Measurements from ENCODE around the gene SHROOM2.

Gene SHROOM2

DNA sequence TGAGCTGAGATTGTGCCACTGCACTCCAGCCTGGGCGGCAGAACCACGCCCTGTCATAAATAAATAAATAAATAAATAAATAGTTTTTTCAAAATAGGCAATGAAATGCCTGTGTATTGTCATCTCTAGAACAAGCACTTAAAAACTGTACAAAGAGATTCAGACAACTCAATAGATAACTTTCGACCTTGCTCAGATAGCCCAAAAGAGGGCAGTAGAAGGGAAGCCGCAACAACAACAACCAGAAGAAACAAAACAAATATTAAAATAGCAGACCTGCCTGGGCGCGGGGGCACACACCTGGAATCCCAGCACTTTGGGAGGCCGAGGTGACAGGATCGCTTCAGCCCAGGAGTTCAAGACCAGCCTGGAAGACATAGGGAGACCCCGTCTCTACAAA, 171.5 kb downstream of the SHROOM2 start:
- no peak for DNase-seq

DNA sequence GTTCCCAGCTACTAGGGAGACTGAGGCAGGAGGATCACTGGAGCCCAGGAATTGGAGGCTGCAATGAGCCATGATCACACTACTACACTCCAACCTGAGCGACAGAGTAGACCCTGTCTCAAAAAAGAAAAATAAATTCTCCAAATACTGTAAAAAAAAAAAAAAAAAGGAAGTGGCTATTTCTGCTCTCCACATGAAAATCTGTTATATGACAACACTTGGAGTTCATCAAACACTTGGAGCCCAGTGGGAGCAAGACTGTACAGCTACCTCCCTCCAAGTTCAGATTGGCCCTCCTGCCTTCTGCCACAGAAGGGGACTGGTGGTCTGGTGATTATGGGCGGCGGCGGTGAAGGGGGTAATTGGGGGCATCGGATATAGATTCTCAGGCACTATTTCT, 172.0 kb downstream of the SHROOM2 start:
- no peak for DNase-seq

DNA sequence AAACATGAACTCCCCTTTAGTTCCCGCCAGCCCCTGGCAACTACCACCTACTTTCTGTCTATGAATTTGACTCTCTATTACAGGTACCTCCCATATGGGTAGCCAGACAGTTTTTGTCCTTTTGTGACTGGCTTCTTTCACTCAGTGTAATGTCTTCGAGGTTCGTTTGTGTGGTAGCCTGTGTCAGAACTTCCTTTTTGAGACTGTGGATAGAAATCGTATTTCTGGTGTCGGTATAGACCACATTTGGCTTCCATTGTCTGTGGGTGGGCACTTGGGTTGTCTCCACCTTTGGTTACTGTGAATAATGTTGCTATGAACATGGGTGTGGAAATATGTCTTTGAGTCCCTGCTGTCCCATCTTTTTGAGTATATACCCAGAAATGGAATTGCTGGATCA, 175.5 kb downstream of the SHROOM2 start:
- no peak for DNase-seq

DNA sequence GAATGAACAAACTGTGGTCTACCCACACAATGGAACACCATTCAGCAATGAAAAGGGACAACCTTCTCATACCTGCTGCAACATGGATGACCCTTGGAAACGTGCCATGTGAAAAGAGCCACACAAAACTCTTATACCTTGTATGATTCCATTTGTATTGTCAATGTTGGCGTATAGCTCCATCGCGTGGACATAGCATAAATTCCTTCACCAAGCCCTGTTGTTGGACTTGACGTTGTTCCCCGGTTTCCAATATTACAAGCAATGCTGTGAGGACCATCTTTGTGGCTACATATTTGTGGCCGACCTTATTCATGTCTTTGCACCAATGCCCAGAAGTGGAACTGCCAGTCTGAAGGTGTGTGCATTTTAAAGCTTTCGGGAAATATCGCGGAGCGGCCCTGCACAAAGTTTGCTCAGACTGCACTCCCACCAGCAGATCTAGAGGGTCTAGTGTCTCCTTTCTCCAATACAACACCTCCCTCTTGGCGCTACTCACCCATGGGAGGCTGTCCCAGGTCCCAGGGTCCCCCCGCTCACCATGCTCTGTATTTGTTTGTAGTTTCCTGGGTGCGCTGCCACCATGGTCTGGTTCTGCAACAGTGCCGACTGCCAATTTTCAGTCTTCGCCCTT, 180.7 kb downstream of the SHROOM2 start, which contains the start of gene CLDN34:
Gene CLDN34 (plus strand): TSS at position 584 of the 634 bp plus-strand sequence. CDS start 0 bp downstream, at position 584.
- DNase-seq, result no peak

DNA sequence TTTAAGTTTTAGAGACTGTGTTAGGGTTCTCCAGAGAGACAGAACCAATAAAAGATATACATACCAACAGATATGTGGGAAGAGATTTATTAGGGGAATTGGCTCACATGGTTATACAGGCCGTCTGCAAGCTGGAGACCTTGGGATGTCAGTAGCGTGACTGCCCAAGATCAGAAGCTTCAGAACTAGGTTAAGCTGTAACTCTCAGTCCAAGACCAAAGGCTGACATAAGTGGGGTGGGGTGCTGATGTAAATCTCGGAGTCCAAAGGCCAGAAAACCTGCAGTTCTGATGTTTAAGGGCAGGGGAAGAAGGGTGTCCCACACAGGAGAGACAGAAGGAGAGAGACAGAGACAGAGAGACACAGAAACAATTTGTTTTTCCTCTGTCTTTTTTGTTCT, 191.4 kb downstream of the SHROOM2 start:
- DNase-seq, result no peak

DNA sequence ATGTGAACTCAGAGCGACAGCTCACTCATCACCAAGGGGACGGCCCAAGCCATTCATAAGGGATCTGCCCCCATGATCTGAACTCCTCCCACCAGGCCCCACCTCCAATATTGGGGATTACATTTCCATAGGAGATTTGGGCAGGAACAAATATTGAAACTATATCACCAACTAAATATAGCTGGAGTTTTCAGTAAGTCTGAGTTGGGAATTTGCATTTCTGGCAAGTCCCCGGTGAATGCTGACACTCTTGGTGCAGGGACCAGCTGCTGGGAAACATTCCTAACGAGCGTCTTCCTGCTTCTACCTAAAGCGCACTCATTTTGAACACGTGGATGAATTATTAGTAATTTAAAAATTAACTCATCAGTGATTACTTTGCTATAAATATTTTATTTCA, 194.2 kb downstream of the SHROOM2 start:
- DNase-seq, result no peak

DNA sequence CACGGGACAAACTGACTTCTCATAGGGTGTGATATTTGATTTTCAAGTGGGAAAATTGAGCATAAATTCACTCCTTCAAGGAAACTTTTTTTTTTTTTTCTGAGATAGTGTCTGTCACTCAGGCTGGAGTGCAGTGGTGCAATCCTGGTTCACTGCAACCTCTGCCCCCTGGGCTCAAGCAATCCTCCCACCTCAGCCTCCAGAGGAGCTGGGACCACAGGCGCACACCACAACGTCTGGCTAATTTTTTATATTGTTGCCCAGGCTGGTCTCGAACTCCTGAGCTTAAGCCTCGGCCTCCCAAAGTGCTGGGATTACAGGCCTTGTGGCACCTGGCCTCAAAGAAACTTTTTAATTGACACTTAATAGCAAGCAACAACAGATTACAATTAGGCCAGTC, 194.7 kb downstream of the SHROOM2 start:
- peak in 1 of 2 donors; percentile 42 for DNase-seq

DNA sequence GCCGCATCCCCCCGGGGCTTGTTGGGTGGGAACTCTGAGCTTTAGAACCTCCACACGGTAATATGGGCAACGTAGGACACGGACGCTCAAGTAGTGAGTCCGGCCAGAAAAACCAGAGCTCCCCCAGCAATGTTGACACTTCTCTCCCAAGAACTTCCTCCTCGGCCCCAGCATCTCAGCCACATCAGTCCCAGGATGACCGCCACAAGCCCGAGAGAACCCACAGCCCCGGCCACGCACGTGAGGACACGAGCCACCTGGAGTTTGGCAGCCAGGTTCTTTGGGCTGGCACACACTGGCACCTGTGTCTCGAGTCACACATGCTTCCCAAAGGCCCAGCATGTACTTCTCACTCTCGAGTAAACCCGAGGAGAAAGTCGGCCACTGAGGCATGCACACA, 197.2 kb downstream of the SHROOM2 start:
- DNase-seq, result no peak

DNA sequence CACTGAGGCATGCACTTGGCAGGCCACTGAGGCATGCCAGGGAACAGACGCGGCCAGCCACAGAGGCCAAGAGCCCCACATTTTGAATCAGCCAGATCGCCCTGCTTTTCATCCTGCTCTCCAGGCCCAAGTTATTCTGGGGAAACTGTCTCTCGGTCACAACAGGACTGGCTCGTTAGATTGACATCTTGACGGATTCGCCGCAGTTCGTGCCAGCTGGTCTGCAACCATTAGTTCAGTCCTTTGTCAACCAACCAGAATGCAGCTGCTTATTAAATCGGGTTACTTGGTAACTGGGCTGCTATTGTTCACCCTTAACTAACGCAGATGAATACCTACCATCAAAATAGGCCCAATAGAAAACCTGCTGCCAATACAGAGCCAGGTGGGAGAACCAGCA, 197.6 kb downstream of the SHROOM2 start:
- DNase-seq, result no peak

DNA sequence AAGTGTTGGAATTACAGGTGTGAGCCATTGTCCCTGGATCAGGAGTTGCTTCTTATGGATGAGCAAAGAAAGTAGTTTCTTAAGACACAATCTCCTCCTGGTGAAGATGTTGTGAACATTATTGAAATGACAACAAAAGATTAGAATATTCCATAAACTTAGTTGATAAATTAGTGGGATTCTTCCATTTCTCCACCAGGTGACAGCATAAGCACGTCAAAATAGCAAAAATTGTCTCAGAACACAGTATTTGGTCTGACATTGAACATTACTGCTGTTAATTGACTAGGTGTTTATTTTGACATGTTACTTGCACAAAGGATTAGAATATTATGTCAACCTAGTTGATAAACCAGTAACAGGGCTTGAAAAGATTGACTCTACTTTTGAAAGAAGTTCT, 202.5 kb downstream of the SHROOM2 start:
- peak in 1 of 2 donors; percentile 2 for DNase-seq

DNA sequence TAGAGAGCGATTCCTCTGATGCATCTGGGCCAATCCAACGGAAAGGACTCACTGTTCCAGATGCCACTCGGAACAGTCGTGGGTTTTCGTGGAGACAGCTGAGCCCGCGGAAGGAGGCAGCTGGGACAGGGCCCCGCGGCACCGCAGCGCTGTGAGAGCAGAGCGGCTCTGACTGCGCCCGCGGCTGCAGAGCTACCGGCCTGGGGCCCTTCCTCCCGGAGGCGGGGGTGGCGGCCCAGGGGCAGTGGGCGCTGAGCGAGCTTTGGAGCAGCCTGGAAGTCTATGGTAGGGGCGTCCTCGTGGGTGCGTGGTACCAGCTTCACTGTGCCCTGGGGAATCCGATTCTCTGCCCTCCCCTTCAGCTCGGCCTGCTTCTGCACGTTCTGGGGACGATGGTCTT, 205.8 kb downstream of the SHROOM2 start:
- no peak for DNase-seq

DNA sequence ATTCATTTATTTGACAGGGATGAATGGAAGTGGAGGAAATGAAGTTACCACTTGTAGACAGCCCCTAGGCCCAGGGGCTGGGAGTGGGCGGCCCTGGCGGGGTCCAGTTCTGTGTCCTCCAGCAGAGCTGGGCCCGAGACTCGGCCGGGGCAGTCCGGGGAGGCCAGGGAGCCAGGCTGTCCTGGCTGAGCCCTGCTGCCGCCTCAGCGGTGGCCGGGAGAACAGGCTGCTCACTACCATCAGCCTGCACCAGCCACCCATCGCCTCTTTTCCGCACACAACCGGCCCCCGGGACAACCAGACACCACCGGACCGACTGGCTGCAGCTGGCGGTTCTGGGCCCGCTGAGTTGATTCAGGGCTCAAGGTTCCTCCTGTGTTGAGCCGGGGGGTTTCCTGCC, 206.5 kb downstream of the SHROOM2 start:
- no peak for DNase-seq

DNA sequence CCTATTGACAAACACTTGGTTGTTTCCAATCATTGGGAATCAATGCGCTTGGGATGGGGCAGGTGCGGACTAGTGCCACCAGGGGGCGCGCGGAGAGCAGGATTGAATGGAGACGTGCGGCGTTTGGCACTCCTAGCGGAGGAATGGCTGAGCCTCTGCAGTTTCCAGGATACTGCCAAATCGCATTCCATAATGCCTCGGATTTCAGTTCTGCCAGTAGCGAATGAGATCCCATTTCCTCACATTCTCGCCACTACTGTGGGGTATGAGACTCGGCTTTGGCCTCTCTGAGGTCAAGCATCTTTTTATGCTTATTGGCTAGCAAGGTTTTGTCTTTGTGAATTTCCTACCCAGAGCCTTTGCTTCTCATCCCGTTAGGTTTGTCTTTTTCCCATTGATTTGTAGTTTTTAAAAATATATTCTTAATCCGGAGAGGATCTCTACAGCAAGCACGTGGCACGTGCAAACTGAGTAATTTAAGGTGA, 209.7 kb downstream of the SHROOM2 start:
- peak; percentile 26 to 35 for DNase-seq

DNA sequence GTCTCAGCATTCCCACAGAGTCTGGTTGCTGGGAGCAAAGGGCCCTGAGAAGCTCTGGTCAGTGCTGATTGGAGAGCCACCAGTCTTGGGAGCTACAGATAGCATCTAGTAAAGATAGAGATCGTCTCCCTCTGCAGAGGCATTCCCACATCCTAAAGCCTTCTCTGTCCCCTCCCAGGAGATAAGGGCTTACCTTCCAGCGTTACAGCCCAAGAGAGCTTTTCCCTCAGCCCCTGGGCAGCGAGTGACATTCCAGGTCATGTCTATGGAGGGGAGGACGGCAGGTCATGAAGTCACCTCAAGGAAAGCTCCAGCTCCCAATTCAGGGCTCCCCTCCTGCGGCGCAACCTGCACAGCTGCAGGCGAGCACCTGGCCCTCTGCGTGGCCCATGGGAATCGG, 210.8 kb downstream of the SHROOM2 start:
- no peak for DNase-seq

DNA sequence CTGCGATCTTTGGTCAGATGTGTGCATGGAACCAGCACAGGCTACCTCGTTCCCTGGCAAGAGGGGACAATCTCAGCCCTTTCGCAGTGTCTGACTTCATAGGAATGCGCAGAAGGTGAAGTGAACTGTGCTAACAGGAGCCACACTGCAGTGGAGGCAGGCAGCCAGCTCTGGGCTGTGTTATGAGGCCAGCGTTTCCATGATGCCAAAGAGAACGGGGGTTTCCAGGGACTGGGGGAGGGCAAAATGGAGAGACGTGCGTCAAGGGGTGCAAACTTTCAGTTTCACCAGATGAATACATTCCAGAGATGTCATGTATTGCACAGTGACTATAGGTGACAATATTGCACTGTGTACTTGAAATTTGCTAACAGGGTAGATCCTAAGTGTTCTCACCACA, 211.3 kb downstream of the SHROOM2 start:
- no peak for DNase-seq

Measured in bone marrow (tissue), 2 donors.